C4-2B (cell line): ENCODE results near the gene RAI2.

Experiments used
- CTCF ChIP-seq: fragments of 450-650 bp; conservative IDR thresholded peaks from 2 replicates; pipeline ENCODE4 v1.5.1; 2017; ENCODE audit warnings: mild to moderate bottlenecking
- ZFX ChIP-seq: fragments of 450-650 bp; IDR thresholded peaks from 2 replicates; pipeline ENCODE4 v1.6.1; 2017

DNA sequence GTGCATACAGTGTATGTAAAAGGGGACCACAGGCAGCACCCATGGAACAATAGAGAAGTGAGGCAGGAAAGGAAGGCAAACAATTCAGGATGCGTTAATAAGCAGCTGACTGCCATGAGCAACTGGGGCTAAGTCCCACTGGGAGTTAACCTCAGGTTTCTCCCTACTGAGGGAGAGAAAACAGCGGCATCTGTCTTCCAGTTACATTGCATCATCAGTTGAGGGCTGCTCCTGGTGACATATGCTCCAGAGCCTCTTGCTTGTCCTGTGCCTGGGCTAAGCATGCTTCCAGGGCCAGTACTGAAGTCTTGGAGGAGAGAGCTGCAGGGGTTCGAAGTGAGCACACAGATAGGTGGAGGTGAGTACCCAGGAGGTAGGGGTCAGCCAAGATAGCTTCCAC, 24.3 kb downstream of the RAI2 start:
- TF ChIP-seq CTCF (no peak), ZFX (no peak)
